HG03432 (cell line): Measurements from ENCODE around the gene RAPGEF1.

ENCODE experiments used
- ATAC-seq: cut with Tn5 transposase; IDR thresholded peaks from one replicate; pipeline ENCODE4 v1.9.1; 2021; ENCODE audit warnings: mild to moderate bottlenecking, moderate library complexity; ENCODE audit not compliant: unreplicated experiment

Gene RAPGEF1

GRCh38 chr9:131748411-131748955 is 8.6 kb upstream of the RAPGEF1 start:
- ATAC-seq = no peak

GRCh38 chr9:131747352-131747751 is 7.5 kb upstream of the RAPGEF1 start:
- ATAC-seq = no peak

GRCh38 chr9:131745610-131746009 is 5.7 kb upstream of the RAPGEF1 start:
- no peak for ATAC-seq

- ATAC-seq = no peak
These were observed 4.9 kb upstream of the RAPGEF1 start for GRCh38 chr9:131744720-131745201.

GRCh38 chr9:131744171-131744719 is 4.4 kb upstream of the RAPGEF1 start:
- ATAC-seq = no peak

GRCh38 chr9:131743501-131743900 is 3.6 kb upstream of the RAPGEF1 start:
- ATAC-seq = no peak

- ATAC-seq = no peak
These were observed 3.2 kb upstream of the RAPGEF1 start for GRCh38 chr9:131743096-131743495.

- no peak for ATAC-seq
These were observed 1.0 kb upstream of the RAPGEF1 start for GRCh38 chr9:131740898-131741297.

- peak; percentile 38 for ATAC-seq
These were observed 530 bp downstream of the RAPGEF1 start for GRCh38 chr9:131739133-131739958.

GRCh38 chr9:131738293-131739132 is 1.4 kb downstream of the RAPGEF1 start:
- ATAC-seq = no peak

- ATAC-seq = no peak
These were observed 2.5 kb downstream of the RAPGEF1 start for GRCh38 chr9:131737426-131737825.

- no peak for ATAC-seq
These were observed 3.4 kb downstream of the RAPGEF1 start for GRCh38 chr9:131736431-131736830.

GRCh38 chr9:131735238-131736128 is 4.4 kb downstream of the RAPGEF1 start:
- ATAC-seq = no peak

- ATAC-seq = no peak
These were observed 5.1 kb downstream of the RAPGEF1 start for GRCh38 chr9:131734781-131735180.

GRCh38 chr9:131734165-131734610 is 5.7 kb downstream of the RAPGEF1 start:
- ATAC-seq = no peak

GRCh38 chr9:131733541-131734061 is 6.3 kb downstream of the RAPGEF1 start:
- no peak for ATAC-seq

GRCh38 chr9:131732636-131733289 is 7.1 kb downstream of the RAPGEF1 start:
- peak; percentile 29 for ATAC-seq

GRCh38 chr9:131732061-131732526 is 7.8 kb downstream of the RAPGEF1 start:
- no peak for ATAC-seq

- no peak for ATAC-seq
These were observed 8.2 kb downstream of the RAPGEF1 start for GRCh38 chr9:131731644-131732043.
